ENCODE data around the gene FLNA.
"Not testable (repeated sequence)": the region's sequence is repeated elsewhere in the genome, so short reads cannot be mapped to it uniquely, and the experiment has no call there.

Gene FLNA

GRCh38 chrX:154374313-154375155 lies at the start of gene FLNA:
Gene FLNA (minus strand): TSS chrX:154374634. CDS start chrX:154371245, 3,389 bp downstream.
- no peak for DNase-seq (ENCODE audit: low read depth)

GRCh38 chrX:154420402-154420756 lies 45.9 kb upstream of the FLNA start:
- DNase-seq (ENCODE audit: low read depth), result no peak

- DNase-seq (ENCODE audit: low read depth), result no peak
These were observed 45.4 kb upstream of the FLNA start for GRCh38 chrX:154419688-154420401.

GRCh38 chrX:154419189-154419588 lies 44.8 kb upstream of the FLNA start:
- DNase-seq (ENCODE audit: low read depth), result no peak

- DNase-seq (ENCODE audit: low read depth), result no peak
These were observed 42.7 kb upstream of the FLNA start for GRCh38 chrX:154417157-154417556.

- DNase-seq (ENCODE audit: low read depth), result no peak
These were observed 38.7 kb upstream of the FLNA start for GRCh38 chrX:154413142-154413541.

- peak; percentile 19 for DNase-seq (ENCODE audit: low read depth)
These were observed 38.0 kb upstream of the FLNA start for GRCh38 chrX:154412468-154412867.

GRCh38 chrX:154411981-154412340 lies 37.5 kb upstream of the FLNA start:
- peak; percentile 34 for DNase-seq (ENCODE audit: low read depth)

GRCh38 chrX:154409222-154409871 lies 34.9 kb upstream of the FLNA start, which contains the start of gene DNASE1L1:
Gene DNASE1L1 (minus strand): TSS chrX:154409254. CDS start chrX:154405568, 3,686 bp downstream.
- no peak for DNase-seq (ENCODE audit: low read depth)

GRCh38 chrX:154408659-154409221 lies 34.3 kb upstream of the FLNA start:
- DNase-seq (ENCODE audit: low read depth), result no peak

GRCh38 chrX:154404625-154405192 lies 30.3 kb upstream of the FLNA start:
- DNase-seq (ENCODE audit: low read depth), result no peak

- DNase-seq (ENCODE audit: low read depth), result no peak
These were observed 29.4 kb upstream of the FLNA start for GRCh38 chrX:154403858-154404257.

- no peak for DNase-seq (ENCODE audit: low read depth)
These were observed 28.8 kb upstream of the FLNA start for GRCh38 chrX:154403192-154403591.

- no peak for DNase-seq (ENCODE audit: low read depth)
These were observed 28.2 kb upstream of the FLNA start for GRCh38 chrX:154402622-154403127.

GRCh38 chrX:154401918-154402621 lies 27.6 kb upstream of the FLNA start:
- DNase-seq (ENCODE audit: low read depth), result no peak

- no peak for DNase-seq (ENCODE audit: low read depth)
These were observed 26.8 kb upstream of the FLNA start for GRCh38 chrX:154401045-154401799.

- not testable (repeated sequence) for DNase-seq (ENCODE audit: low read depth)
These were observed 26.0 kb upstream of the FLNA start for GRCh38 chrX:154400369-154400817.

GRCh38 chrX:154399527-154400368 lies 25.3 kb upstream of the FLNA start:
- DNase-seq (ENCODE audit: low read depth), result no peak

All from activated T-cell treated with anti-CD3 and anti-CD28 coated beads for 1 hour (primary cell).